Fibroblast of skin of right biceps (primary cell): ENCODE measurements around the gene ABCB7.
A peak's percentile ranks its signal among the peaks of the same experiment; 100 is the strongest.
"Not testable (repeated sequence)": the region's sequence is repeated elsewhere in the genome, so short reads cannot be mapped to it uniquely, and the experiment has no call there.

Source experiments
- DNase-seq: peaks from one replicate; pipeline ENCODE4 v3.0.0-alpha.2; 2013

Gene ABCB7

DNA sequence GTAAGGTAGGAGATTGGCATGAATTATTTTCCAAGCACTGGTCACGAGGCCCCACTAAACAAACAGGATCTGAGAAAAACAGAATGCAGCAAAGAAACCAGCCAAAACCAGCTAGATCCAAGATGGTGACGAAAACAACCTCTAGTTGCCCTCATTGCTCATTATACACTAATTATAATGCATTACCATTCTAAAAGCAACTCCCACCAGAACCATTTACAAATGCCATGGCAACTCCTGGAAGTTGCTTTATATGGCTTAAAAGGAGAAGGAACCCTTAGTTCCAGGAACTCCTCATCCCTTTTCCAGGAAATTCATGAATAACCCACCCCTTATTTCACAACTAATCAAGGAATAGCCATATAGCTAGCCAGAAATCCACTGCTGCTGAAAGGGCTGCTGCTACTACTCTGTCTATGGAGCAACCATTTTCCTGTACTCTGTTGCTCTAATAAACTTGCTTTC is 69.3 kb downstream of the ABCB7 start:
- DNase-seq: no peak

DNA sequence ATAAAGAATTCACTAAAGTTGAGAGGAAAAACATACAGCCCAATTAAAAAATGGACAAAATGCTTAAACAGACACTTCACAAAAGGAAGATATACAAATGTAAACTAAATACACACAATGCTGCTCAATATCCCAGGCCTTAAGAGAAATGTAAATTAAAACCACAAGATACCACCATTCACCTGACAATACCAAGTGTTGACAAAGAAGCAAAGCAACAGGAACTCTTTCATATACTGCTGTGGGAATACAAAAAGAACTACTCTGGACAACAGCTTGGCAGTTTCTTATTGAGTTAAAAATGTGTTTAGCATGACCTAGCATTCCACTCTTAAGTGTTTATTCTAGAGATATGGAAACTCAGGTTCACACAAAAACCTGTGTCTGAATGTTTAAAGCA is 71.3 kb downstream of the ABCB7 start:
- no peak for DNase-seq

DNA sequence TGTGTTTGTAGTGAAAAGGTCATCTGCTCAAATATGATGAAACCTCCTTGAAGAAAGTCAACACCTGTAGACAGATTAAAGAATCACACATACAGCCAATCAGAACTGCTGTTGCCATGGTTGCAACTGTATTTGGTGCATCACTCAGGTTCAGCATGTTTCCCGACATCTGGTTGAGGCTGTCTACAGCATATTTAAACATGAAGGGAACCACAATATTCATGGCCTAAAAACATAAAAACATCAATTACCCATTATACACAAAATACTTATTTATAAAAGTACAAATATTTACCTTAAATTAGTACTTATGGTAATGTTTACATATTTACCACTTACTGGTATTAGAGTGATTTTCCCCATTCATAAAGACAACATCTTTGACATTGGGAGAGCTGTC is 79.7 kb downstream of the ABCB7 start:
- DNase-seq: no peak

DNA sequence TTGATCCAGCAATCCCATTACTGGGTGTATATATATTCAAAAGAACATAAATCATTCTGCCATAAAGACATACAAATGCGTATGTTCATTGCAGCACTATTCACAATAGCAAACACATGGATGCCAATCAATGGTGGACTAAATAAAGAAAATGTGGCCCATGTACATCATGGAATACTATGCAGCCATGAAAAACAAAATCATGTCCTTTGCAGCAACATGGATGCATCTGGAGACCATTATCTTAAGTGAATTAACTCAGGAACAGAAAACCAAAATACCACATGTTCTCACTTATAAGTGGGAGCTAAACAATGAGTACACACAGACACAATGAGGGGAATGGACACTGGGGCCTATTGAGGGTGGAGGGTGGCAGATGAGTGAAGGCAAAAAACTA is 81.6 kb downstream of the ABCB7 start:
- no peak for DNase-seq

DNA sequence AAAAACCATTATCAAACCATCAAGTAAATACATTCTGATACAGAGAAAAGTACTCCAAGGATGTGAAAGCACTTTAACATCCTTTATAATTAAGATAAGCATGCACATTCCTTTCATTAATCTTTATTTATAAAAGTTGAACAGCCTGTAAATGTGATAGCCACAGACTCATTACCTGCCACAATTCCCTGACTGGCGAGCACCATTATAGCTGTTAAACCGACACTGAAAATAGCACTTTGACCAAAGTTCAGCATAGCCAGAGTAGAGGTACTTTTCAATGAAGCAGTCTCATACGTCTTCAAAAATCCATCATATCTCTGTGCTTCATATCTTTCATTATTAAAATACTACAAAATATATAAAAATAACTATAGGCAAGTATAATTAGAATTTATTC is 84.7 kb downstream of the ABCB7 start:
- DNase-seq: no peak

DNA sequence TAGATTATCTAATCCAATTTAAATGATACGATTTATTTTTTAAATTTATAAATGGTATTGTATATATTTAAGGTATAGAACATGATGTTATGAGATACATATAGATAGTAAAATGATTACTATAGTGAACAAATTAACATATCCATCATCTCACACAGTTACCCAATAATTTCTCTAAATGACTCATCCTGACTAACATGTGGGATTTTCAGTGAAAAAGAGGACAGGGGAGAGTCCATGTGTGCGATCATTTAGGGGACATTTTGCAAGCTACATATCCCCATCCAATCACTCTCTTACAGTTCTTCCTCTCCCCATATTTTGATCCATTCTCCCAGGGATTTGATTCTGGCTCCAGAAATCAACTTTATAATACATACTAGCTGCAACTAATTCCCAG is 88.2 kb downstream of the ABCB7 start:
- peak; percentile 5 for DNase-seq

DNA sequence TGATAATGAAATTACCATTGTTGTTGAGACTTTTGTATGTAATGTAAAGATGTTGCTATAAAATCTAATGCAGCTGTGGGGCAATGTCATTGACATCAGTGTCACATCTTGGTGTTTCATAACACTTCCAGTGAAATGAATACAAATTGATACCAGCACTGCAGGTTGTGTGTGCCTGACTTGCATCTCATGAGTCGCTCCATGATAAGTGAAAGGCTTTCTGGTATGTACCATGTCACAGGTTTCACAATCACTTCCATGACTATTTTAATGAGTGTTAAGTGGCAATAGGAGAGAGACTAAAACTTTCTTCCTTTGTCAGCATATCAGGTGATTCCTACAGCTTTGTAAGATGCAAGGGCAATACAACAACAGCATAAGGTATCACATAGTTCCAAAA is 94.4 kb downstream of the ABCB7 start:
- no peak for DNase-seq

DNA sequence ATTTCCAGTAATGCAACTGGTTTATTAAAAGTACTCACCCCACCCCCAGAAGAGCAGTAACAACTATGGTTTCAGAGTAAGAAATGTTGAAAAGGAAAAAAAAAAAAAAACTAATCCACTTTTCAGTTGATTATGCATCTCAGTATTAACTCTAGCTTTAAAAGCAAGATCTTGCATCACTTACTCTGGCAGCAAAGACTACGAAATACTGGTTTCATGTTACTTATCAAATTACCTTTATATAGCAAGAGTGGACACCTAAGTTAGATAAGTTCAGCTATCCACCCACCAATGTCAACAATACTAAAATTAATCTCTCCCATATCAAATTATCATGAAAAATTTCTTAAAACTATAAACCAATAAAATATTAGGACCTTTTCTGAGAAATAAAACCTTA is 105.0 kb downstream of the ABCB7 start:
- no peak for DNase-seq

DNA sequence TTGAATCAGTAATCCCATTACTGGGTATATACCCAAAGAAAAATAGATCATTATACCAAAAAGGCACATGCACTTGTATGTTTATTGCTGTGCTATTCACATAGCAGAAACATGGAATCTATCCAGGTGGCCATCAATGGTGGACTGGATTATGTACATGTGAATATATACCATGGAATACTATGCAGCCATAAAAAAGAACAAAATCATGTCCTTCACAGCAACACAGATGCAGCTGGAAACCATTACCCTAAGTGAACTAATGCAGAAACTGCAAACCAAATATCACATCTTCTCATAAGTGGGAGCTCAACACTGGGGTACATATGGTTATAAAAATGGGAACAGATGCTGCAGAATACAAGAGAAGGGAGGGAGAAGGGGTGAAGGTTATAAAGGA is 110.7 kb downstream of the ABCB7 start:
- DNase-seq: no peak

DNA sequence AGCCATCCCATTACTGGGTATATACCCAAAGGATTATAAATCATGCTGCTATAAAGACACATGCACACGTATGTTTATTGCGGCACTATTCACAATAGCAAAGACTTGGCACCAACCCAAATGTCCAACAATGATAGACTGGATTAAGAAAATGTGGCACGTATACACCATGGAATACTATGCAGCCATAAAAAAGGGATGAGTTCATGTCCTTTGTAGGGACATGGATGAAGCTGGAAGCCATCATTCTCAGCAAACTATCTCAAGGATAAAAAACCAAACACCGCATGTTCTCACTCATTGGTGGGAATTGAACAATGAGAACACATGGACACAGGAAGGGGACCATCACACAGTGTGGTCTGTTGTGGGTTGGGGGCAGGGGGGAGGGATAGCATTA is 111.9 kb downstream of the ABCB7 start:
- DNase-seq: not testable (repeated sequence)

DNA sequence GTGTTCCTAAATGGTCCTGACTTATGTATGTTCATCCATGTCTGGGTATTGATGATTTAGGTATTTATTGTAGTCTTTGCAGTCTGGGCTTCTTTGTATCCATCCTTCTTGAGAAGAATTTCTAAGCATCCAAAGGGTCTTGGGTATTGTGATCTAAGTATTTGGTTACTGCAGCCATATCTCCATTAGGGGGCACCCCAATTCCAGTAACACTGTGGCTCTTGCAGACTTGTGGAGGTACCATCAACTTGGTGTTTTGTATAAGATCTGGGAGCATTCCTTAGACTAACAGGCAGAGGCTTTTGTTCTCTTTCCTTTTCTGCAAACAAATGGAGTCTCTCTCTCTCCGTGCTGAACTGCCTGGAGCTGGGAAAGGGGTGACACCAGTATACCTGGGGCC is 117.2 kb downstream of the ABCB7 start:
- no peak for DNase-seq
